ENCODE measurements around the gene MBD6.

MBD6 gene

GRCh38 chr12:57549909-57550640 is 27.5 kb downstream of the MBD6 start, which contains the start of gene KIF5A:
Gene KIF5A (plus strand): TSS chr12:57550044. CDS start chr12:57550272, 228 bp downstream.
- peak; percentile 85 for DNase-seq (ENCODE audit: low spot score)
- in situ Hi-C loops (cut with MboI; ENCODE audit: low sequenced_read_pairs, unreplicated experiment), result no loop called here
- no peak for TF ChIP-seq CTCF (IDR thresholded peaks at IDR 0.05; ENCODE audit: borderline replicate concordance, control extremely low read depth, extremely low read depth, insufficient read depth, missing control alignments)

- TF ChIP-seq CTCF (IDR thresholded peaks at IDR 0.05; ENCODE audit: borderline replicate concordance, control extremely low read depth, extremely low read depth, insufficient read depth, missing control alignments), result no peak
- DNase-seq (ENCODE audit: low spot score), result no peak
- in situ Hi-C loops (cut with MboI; ENCODE audit: low sequenced_read_pairs, unreplicated experiment), result no loop called here
Measured at GRCh38 chr12:57550641-57551549, 28.3 kb downstream of the MBD6 start.

- in situ Hi-C loops (cut with MboI; ENCODE audit: low sequenced_read_pairs, unreplicated experiment), result no loop called here
Measured at GRCh38 chr12:57551637-57552305, 29.1 kb downstream of the MBD6 start.

GRCh38 chr12:57552306-57552651 is 29.7 kb downstream of the MBD6 start:
- DNase-seq (ENCODE audit: low spot score), result no peak
- in situ Hi-C loops (cut with MboI; ENCODE audit: low sequenced_read_pairs, unreplicated experiment), result no loop called here
- TF ChIP-seq CTCF (IDR thresholded peaks at IDR 0.05; ENCODE audit: borderline replicate concordance, control extremely low read depth, extremely low read depth, insufficient read depth, missing control alignments), result no peak

More at GRCh38 chr12:57551637-57552305, 29.1 kb downstream of the MBD6 start:
- DNase-seq (ENCODE audit: low spot score), result no peak
- TF ChIP-seq CTCF (IDR thresholded peaks at IDR 0.05; ENCODE audit: borderline replicate concordance, control extremely low read depth, extremely low read depth, insufficient read depth, missing control alignments), result no peak

GRCh38 chr12:57552835-57553313 is 30.2 kb downstream of the MBD6 start:
- TF ChIP-seq CTCF (IDR thresholded peaks at IDR 0.05; ENCODE audit: borderline replicate concordance, control extremely low read depth, extremely low read depth, insufficient read depth, missing control alignments), result no peak
- DNase-seq (ENCODE audit: low spot score), result no peak
- in situ Hi-C loops (cut with MboI; ENCODE audit: low sequenced_read_pairs, unreplicated experiment), result no loop called here
